ENCODE data around the gene PLVAP. TPM values are rescaled to one million over a fixed set of nuclear protein-coding genes. Genes with fewer than 3 reads are reported as not detected.

PLVAP gene
- total and polyA plus RNA-seq, 2 experiments from 2014 or later: not detected

DNA sequence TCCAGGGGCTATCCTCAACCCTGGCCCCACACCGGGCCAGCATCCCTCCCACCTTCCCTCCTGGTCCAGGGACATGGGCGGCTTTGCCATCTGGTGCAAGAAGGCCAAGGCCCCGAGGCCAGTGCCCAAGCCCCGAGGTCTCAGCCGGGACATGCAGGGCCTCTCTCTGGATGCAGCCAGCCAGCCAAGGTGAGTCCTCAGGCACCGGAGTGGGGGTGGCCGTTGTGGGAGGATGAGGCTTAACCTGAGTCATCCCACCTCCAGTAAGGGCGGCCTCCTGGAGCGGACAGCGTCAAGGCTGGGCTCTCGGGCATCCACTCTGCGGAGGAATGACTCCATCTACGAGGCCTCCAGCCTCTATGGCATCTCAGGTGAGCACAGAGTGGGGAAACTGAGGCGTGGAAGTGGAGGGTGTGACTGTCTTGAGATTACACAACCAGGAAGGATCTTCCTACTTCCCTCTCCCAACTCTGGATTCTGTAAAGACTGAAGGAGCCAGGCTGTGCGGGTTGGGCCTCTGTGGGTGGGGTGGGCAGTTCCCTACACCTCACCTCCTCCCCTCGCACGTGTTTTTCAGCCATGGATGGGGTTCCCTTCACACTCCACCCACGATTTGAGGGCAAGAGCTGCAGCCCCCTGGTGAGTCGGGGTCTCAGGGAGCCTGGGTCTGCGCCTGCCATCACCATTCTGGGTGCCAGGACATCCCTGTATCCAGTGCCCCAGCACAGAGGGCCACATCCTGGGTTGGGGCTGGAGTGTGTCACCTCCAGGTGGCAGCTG is 46.5 kb upstream of the PLVAP start (continued):
- TF ChIP-seq ZNF114 (CRISPR knock-in tag; IDR thresholded peaks at IDR 0.05) (no peak), EZH2 (IDR thresholded peaks at IDR 0.05; ENCODE audit: low read depth, unreplicated experiment) (no peak), POLR2AphosphoS5 (IDR thresholded peaks at IDR 0.05; ENCODE audit: low read depth) (no peak), EZH2phosphoT487 (IDR thresholded peaks at IDR 0.05; ENCODE audit: unreplicated experiment) (no peak), CREB1 (CRISPR knock-in tag; IDR thresholded peaks at IDR 0.05; ENCODE audit: low read depth) (no peak), ZNF331 (CRISPR knock-in tag; IDR thresholded peaks at IDR 0.05; ENCODE audit: low read depth) (no peak)
- TF ChIP-seq, protein P1, sequence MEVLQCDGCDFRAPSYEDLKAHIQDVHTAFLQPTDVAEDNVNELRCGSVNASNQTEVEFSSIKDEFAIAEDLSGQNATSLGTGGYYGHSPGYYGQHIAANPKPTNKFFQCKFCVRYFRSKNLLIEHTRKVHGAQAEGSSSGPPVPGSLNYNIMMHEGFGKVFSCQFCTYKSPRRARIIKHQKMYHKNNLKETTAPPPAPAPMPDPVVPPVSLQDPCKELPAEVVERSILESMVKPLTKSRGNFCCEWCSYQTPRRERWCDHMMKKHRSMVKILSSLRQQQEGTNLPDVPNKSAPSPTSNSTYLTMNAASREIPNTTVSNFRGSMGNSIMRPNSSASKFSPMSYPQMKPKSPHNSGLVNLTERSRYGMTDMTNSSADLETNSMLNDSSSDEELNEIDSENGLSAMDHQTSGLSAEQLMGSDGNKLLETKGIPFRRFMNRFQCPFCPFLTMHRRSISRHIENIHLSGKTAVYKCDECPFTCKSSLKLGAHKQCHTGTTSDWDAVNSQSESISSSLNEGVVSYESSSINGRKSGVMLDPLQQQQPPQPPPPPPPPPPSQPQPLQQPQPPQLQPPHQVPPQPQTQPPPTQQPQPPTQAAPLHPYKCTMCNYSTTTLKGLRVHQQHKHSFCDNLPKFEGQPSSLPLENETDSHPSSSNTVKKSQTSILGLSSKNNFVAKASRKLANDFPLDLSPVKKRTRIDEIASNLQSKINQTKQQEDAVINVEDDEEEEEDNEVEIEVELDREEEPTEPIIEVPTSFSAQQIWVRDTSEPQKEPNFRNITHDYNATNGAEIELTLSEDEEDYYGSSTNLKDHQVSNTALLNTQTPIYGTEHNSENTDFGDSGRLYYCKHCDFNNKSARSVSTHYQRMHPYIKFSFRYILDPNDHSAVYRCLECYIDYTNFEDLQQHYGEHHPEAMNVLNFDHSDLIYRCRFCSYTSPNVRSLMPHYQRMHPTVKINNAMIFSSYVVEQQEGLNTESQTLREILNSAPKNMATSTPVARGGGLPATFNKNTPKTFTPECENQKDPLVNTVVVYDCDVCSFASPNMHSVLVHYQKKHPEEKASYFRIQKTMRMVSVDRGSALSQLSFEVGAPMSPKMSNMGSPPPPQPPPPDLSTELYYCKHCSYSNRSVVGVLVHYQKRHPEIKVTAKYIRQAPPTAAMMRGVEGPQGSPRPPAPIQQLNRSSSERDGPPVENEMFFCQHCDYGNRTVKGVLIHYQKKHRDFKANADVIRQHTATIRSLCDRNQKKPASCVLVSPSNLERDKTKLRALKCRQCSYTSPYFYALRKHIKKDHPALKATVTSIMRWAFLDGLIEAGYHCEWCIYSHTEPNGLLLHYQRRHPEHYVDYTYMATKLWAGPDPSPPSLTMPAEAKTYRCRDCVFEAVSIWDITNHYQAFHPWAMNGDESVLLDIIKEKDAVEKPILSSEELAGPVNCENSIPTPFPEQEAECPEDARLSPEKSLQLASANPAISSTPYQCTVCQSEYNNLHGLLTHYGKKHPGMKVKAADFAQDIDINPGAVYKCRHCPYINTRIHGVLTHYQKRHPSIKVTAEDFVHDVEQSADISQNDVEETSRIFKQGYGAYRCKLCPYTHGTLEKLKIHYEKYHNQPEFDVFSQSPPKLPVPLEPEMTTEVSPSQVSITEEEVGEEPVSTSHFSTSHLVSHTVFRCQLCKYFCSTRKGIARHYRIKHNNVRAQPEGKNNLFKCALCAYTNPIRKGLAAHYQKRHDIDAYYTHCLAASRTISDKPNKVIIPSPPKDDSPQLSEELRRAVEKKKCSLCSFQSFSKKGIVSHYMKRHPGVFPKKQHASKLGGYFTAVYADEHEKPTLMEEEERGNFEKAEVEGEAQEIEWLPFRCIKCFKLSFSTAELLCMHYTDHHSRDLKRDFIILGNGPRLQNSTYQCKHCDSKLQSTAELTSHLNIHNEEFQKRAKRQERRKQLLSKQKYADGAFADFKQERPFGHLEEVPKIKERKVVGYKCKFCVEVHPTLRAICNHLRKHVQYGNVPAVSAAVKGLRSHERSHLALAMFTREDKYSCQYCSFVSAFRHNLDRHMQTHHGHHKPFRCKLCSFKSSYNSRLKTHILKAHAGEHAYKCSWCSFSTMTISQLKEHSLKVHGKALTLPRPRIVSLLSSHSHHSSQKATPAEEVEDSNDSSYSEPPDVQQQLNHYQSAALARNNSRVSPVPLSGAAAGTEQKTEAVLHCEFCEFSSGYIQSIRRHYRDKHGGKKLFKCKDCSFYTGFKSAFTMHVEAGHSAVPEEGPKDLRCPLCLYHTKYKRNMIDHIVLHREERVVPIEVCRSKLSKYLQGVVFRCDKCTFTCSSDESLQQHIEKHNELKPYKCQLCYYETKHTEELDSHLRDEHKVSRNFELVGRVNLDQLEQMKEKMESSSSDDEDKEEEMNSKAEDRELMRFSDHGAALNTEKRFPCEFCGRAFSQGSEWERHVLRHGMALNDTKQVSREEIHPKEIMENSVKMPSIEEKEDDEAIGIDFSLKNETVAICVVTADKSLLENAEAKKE (CRISPR knock-in tag; IDR thresholded peaks at IDR 0.05): no peak

- no peak for DNase-seq (ENCODE audit: low spot score)
- no peaks in the 10 kb centered on the region for H3K79me2 ChIP-seq (replicated peaks; ENCODE audit: insufficient read depth)
- H2AFZ ChIP-seq: no peak overlapping the region
- no peak overlapping the region for H3K4me2 ChIP-seq
- TF ChIP-seq REST (IDR thresholded peaks at IDR 0.05; ENCODE audit: unreplicated experiment): no peak
- TF ChIP-seq EZH2phosphoT487 (IDR thresholded peaks at IDR 0.05; ENCODE audit: unreplicated experiment): no peak
- TF ChIP-seq JUNB (IDR thresholded peaks at IDR 0.05; ENCODE audit: unreplicated experiment): no peak
- TF ChIP-seq CREB1 (CRISPR knock-in tag; IDR thresholded peaks at IDR 0.05; ENCODE audit: low read depth): no peak
- TF ChIP-seq STAT1 (IDR thresholded peaks at IDR 0.05; ENCODE audit: unreplicated experiment): no peak
- TF ChIP-seq ZNF331 (CRISPR knock-in tag; IDR thresholded peaks at IDR 0.05; ENCODE audit: low read depth): no peak
- no peak for TF ChIP-seq ETS1 (IDR thresholded peaks at IDR 0.05)
- TF ChIP-seq POLR2AphosphoS5 (IDR thresholded peaks at IDR 0.05; ENCODE audit: low read depth): no peak
- peaks cover 21% of the 10 kb centered on the region for H3K4me1 Mint-ChIP-seq
- peaks cover 14% of the 10 kb centered on the region; the same call in 1 of the 2 replicates for H3K4me1 ChIP-seq (ENCODE audit: insufficient read depth)
- no peak overlapping the region for H3K4me3 Mint-ChIP-seq
- H3K36me3 Mint-ChIP-seq (ENCODE audit: low read depth): no peaks in the 10 kb centered on the region; the same call in 1 of the 3 replicates
- H3K9me2 ChIP-seq (ENCODE audit: insufficient read depth): no peaks in the 10 kb centered on the region
- peaks cover 3% of the 10 kb centered on the region for H3K27me3 ChIP-seq (ENCODE audit: insufficient read depth)
- peaks cover 15% of the 10 kb centered on the region for H3K27me3 Mint-ChIP-seq (ENCODE audit: insufficient read depth, low read depth, poor library complexity)
- H3F3A ChIP-seq (replicated peaks; ENCODE audit: low read depth): 0 out of 2 replicates have a peak, but pooled peaks cover 4% of the 10 kb centered on the region
- no peak overlapping the region for H3K27ac ChIP-seq (ENCODE audit: low read depth)
- no peaks in the 10 kb centered on the region for H4K20me1 ChIP-seq (replicated peaks; ENCODE audit: insufficient read depth)
- H3K27ac Mint-ChIP-seq: no peak overlapping the region
- H3K36me3 ChIP-seq (ENCODE audit: insufficient read depth): no peaks in the 10 kb centered on the region
- H3K9me3 Mint-ChIP-seq: no peaks in the 10 kb centered on the region
- H3K4me3 ChIP-seq: no peak overlapping the region
- no peak for ATAC-seq
These were observed 44.8 kb upstream of the PLVAP start for GRCh38 chr19:17421942-17422341.
